Measurements from ENCODE around the gene UMAD1. TPM values are rescaled to one million over a fixed set of nuclear protein-coding genes. Genes with fewer than 3 reads are reported as not detected.
"Not testable (repeated sequence)": the region's sequence is repeated elsewhere in the genome, so short reads cannot be mapped to it uniquely, and the experiment has no call there.

Gene UMAD1
- total RNA-seq, 1 donor: 24.9 TPM

GRCh38 chr7:7795630-7796121 is 155.1 kb downstream of the UMAD1 start:
- TF ChIP-seq, protein P1, sequence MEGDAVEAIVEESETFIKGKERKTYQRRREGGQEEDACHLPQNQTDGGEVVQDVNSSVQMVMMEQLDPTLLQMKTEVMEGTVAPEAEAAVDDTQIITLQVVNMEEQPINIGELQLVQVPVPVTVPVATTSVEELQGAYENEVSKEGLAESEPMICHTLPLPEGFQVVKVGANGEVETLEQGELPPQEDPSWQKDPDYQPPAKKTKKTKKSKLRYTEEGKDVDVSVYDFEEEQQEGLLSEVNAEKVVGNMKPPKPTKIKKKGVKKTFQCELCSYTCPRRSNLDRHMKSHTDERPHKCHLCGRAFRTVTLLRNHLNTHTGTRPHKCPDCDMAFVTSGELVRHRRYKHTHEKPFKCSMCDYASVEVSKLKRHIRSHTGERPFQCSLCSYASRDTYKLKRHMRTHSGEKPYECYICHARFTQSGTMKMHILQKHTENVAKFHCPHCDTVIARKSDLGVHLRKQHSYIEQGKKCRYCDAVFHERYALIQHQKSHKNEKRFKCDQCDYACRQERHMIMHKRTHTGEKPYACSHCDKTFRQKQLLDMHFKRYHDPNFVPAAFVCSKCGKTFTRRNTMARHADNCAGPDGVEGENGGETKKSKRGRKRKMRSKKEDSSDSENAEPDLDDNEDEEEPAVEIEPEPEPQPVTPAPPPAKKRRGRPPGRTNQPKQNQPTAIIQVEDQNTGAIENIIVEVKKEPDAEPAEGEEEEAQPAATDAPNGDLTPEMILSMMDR (IDR thresholded peaks at IDR 0.05; ENCODE audit: insufficient read depth, low read length): no peak
- no peak overlapping the region for H3K4me3 ChIP-seq (ENCODE audit: low read depth, low read length)
- peak; percentile 55 for DNase-seq (ENCODE audit: low read depth)

- TF ChIP-seq, protein P1 (IDR thresholded peaks at IDR 0.05; ENCODE audit: insufficient read depth, low read length): no peak
Measured at GRCh38 chr7:7798510-7798909, 158.0 kb downstream of the UMAD1 start.

GRCh38 chr7:7799138-7799537 is 158.6 kb downstream of the UMAD1 start:
- TF ChIP-seq, protein P1 (IDR thresholded peaks at IDR 0.05; ENCODE audit: insufficient read depth, low read length): no peak
- DNase-seq (ENCODE audit: low read depth): no peak
- no peak overlapping the region for H3K4me3 ChIP-seq (ENCODE audit: low read depth, low read length)

More at GRCh38 chr7:7798510-7798909, 158.0 kb downstream of the UMAD1 start:
- H3K4me3 ChIP-seq (ENCODE audit: low read depth, low read length): no peak overlapping the region
- no peak for DNase-seq (ENCODE audit: low read depth)

GRCh38 chr7:7802531-7802930 is 162.0 kb downstream of the UMAD1 start:
- DNase-seq (ENCODE audit: low read depth): no peak
- TF ChIP-seq, protein P1 (IDR thresholded peaks at IDR 0.05; ENCODE audit: insufficient read depth, low read length): no peak

GRCh38 chr7:7803715-7804178 is 163.2 kb downstream of the UMAD1 start:
- H3K4me3 ChIP-seq (ENCODE audit: low read depth, low read length): no peak overlapping the region
- DNase-seq (ENCODE audit: low read depth): no peak
- TF ChIP-seq, protein P1 (IDR thresholded peaks at IDR 0.05; ENCODE audit: insufficient read depth, low read length): no peak

More at GRCh38 chr7:7802531-7802930, 162.0 kb downstream of the UMAD1 start:
- no peak overlapping the region for H3K4me3 ChIP-seq (ENCODE audit: low read depth, low read length)

GRCh38 chr7:7804822-7805221 is 164.3 kb downstream of the UMAD1 start:
- H3K4me3 ChIP-seq (ENCODE audit: low read depth, low read length); DNase-seq (ENCODE audit: low read depth): not testable (repeated sequence)

DNA sequence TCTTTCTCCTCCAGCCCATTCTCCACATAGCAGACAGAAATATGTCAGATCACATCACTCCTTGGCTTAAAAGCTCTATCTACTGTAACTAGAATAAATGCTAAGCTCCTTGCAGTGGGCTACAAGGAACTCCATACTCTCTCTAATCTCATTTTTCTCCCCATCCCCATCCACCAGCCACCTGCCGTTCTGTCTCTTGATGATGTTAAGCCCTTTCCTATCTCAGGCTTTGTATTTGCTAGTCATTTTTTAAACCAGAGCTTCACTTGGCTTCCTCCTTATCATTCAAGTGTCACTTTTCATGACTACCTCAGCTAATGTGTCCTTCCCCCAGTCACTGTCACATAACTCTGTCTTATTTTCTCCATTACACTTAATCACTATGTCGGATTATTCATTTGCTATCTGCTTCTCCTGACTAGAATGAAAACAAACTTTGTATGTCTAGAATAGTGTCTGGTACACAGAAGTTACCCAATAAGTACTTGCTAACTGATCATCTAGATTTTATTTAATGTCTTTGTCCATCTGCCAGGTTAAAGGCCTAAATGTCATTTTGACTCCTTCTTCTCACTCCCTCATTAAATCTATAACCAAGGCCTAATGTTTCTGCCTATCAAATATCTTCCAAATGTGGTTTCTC is 165.1 kb downstream of the UMAD1 start:
- no peak overlapping the region for H3K4me3 ChIP-seq (ENCODE audit: low read depth, low read length)
- TF ChIP-seq, protein P1 (IDR thresholded peaks at IDR 0.05; ENCODE audit: insufficient read depth, low read length): no peak
- no peak for DNase-seq (ENCODE audit: low read depth)
